Brain pericyte (primary cell): ENCODE results near the gene DLX6.

Source experiments
- DNase-seq: peaks from one replicate; pipeline ENCODE4 v3.0.0-alpha.2; 2012; ENCODE audit warnings: low read depth, low spot score

Gene DLX6

DNA sequence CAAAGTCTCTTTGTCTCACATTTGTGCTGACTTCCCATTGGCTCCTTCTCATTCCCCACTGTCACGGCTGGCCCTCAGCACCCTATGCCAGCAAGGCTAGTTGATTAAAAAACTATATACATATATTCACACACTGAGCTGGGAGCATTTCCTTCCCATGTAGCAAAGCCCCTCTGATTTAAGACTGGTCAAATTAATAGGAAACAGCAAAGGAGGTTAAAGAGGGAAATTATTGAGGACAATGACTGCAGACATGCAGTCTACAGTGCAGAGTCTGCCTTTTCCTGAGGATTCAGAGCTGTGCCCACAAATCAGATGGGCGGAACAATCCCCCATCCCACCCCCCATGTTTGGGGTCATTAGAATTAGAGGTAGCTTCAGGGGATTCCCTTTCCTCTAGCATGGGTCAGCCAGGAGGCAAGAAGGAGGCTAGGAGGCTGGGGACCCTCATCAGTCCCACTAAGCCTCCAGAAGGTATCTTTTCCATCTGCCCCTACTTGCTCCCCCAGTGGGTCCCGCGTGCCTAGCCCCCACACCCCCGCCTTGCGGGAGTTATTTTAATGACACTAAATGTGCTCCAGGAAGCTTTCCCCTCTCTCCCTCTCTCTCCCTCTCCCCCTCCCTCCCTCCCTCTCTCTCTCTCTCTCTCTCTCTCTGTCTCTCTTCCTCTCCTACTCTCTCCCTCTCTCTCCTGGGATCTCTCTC, 9.8 kb upstream of the DLX6 start:
- DNase-seq: no peak

DNA sequence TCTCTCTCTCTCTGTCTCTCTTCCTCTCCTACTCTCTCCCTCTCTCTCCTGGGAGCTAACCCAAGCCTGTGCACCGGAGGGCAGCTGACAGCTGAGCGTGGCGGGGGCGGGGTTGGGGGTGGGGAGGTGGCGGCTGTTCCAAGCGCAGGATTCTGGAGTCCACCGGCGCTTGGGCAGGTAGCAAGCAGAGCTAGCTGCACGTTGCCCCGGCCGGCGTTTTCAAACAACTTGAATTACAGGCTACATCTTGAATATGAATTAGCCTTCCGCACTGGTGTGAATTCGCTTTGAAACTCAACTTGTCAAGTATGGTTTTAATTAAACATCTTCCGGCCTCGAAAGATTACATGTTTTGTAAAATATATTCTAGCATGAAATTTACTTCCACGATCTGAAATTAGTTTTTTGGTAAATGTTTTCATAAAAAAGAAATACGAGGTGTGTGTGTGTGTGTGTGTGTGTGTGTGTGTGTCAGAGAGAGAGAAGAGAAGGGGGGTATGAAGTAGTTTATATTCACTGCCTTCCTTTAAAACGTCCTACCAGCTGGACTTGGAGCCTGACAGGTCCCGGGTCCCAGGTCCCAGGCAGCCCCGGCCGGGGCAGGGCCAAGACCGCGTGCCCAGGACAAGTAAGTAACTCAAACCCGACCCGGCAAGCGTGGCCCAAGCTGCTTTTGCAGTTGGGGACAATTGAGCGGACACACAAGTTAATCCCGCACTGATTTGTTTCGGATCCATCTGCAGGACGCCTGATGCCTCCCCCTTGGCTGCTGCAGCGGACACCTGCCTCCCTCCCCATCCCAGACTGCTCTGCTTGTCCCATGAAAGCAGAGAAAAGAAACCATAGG, 9.0 kb upstream of the DLX6 start:
- DNase-seq: no peak

DNA sequence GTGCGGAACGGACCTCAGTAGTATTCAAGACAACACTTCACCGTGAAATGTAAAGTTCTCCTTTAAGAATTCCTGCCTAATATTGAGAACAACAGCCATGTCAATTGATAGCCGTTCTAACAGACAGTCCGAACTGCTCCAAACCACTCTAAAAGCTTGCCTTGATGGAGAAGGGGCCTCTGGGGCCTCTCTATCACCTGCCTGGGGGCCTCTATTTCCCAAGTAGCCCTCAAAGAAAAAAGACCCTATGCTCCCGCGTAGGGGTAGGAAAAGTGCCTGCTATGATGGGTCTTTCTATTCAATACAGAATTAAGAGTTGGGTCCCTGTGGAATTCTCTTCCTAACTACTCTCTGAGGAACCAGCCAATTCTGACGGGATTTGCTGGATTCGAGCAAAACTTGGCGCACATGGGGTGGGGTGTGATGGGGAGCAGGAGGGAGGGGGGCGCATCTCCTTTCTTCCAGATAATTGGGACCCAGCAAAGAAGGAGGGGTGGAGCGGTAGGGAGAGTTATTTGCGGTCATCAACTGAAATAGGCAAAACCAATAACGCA, 8.3 kb upstream of the DLX6 start:
- no peak for DNase-seq

DNA sequence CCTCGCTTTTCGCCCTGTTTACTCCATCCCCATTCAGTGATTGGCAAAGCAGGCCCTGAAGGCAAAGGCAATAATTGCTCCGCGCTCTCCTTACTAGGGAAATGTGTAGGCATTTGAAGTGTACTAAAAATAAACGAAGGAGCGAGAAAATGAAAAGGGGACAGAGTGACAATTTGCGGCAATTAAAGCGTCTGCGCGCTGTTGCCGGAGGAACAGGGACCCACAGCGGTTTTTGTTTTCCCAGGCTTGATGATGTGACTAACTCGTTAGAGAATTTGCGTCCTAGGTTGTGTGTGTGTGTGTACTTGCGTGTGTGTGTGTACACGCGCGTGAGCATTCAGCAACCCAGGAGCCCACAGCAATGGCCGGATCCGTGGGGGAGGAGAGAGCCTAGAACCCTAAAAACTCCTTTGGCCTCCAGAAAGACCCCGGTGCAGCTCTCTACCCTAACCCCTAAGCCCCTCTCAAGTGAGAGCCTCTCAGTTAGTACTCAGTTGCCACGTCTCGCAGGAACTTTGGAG, 7.8 kb upstream of the DLX6 start:
- DNase-seq: no peak

DNA sequence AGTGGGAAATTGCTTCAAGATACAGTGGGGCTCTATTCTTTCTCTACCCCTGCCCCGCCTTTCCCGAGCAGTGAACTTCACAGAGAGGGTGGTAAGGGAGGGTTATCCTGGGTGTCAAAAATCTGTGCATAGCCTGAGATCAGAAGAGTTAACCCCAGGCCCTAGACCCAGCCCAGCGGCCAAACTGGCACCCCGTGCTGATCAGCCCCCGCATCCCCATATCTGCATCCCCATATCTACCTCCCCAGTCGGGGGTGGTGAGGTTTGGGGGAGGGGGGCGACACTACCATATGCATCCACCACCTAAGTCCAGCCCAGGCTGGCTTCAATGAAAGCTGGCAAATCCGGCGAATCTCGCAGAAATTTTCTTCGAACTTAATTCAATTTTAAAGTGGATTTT, 7.0 kb upstream of the DLX6 start:
- DNase-seq: no peak

DNA sequence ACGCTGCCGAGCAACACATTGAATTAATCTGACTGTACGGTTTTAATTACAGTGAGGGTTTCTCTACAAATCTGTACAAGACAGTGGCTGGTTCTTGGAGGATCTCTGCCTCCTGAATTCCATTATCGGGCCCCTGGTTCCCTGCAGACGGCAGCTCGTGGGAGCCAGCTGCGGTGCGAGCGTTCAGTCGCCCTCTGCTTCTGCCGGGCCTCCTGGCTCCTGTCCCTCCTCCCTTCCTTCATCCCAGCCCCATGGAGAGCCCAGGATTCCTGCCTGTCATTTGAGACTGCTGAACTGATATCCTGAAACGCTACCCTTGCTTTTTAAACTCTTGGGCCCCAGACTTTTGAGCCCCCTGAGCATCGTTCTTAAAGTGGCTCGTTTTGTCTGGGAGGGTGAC, 6.6 kb upstream of the DLX6 start:
- DNase-seq: no peak

DNA sequence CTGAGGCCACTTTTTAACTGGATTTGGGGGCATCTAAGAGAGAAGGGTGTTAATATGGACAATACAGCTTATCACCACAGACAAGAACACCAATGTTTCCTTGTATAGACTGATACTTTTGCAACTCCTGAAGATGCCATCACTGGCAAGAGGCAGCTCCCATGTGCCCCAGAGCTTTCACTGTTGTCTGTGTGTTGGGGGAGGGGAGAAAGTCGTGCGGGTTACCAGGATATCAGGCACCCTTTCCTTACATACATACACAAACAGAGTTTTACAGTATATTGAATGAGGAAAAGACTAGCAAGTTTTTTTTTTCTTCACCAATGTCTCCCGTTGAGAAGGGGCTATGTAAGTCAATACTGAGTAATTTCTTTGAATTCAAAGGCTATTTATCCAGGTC, 4.1 kb upstream of the DLX6 start:
- no peak for DNase-seq

DNA sequence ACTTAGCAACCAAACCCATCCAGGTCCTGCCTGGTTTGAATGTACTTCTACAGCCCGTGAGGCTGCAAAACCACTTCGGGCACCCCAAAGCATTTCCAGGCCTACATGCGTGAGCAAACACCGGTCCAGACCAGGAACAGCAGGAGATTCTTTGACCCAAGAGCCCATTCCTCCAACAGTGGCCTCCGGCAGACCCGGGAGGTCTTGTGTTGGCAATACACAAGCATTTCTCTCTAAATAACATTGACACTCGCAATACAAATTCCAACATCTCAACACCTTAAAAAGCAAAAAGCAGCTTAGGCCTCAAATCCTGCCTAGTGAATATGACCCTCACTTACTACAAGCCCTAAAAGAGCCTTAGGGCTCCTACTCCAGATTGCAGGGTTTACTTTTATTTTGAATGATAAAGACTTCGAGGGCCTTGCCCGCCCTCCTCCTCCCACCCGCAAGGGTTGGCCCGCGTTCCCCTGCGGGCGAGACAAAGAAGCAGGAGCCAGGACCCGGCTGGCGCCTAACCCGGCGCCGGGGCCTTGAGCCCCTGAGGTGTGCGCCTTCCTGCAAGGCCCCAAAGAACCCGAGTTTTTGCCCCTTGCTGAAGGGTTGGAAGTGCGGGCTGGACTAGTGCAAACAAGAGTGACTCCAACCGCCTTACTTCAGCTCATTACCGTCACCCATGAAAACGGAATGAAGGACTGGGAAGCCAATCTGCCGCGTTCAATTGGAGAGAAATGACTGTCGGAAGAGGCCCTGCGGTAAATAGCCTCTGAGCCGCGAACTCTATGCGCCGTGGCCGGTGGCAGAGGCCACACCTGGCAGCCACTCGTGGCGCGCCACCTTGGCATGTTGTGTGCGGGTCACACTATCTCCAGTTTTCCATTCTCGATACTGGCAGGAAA, 3.4 kb upstream of the DLX6 start:
- DNase-seq: no peak

DNA sequence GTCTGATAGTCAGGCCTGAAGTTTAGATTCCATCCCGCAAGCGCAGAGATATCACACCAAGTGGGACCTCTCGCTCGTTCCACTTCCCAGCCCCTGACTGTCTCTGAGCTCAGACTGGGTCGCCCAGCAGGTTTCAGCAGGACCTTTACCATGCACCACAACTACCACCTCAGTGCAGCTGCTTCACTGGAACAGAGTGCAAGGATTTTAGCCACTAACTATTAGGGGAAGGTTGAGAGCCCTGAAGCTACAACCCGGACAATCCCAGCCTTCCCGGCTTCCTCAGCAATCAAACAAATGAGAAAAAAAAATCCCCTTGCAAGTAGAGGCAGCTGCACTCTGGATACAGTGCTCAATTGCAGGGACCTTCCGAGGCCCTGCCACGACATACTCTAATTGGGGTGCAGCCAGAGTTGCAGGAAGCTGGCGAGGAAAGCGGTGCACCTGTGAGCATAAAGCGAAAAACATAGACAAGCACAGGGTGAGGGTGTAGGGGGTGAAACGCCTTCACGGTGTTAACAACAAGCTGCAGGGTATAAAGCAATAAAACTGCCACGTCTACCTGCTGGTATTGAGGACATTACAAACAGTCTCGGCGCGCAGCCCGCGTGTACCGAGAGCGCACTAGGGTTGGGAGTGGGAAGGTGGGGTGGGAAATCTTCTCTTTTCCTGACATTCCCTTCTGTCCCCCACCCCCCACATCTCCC, 2.6 kb upstream of the DLX6 start:
- DNase-seq: no peak

DNA sequence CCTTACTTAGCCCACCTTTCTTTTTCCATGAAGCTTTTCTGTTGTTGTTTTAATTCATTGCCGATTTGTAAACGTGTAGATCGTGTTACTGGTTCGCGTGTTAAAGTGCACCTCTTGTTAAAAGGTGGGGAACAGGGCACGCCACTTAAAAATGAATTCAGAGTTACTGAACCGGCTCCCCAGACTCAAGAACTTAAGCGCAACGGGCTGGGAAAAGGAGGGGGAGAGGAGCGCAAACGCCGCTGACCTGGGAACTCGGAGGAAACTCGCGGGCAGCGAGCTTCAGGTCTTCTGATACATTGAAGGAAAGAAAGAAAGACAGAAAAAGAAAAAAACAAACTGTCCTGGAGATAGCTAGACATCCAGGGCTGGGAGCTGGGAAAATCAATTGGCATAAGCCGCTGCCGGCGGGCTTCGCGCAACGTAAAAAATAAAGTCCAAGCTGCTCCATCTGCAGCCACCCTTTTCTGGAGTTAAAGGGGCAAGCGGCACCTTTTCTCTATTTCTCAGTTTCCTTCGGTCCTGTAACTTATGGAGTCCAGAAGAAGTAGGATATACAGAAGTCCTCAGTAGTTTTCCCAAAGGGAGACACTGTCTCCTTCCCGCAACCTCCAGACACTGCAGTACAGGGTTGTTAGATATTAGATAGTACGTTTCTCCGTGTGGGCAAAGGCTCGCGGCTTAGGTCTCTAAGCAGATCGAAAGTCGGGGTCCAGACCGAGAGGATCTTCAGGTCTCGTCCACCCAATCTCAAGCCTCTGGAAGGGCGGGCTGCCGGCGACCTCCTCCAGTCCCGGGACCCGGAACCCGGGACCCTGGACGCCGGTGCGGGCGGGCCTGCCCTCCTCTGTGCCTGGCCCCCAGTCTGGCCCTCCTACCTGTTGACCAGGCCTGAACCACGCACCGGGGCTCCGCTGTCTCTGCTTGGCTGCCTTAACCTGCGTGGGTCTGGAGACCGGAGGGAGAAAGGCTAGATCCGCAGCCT, 1.8 kb upstream of the DLX6 start:
- no peak for DNase-seq

DNA sequence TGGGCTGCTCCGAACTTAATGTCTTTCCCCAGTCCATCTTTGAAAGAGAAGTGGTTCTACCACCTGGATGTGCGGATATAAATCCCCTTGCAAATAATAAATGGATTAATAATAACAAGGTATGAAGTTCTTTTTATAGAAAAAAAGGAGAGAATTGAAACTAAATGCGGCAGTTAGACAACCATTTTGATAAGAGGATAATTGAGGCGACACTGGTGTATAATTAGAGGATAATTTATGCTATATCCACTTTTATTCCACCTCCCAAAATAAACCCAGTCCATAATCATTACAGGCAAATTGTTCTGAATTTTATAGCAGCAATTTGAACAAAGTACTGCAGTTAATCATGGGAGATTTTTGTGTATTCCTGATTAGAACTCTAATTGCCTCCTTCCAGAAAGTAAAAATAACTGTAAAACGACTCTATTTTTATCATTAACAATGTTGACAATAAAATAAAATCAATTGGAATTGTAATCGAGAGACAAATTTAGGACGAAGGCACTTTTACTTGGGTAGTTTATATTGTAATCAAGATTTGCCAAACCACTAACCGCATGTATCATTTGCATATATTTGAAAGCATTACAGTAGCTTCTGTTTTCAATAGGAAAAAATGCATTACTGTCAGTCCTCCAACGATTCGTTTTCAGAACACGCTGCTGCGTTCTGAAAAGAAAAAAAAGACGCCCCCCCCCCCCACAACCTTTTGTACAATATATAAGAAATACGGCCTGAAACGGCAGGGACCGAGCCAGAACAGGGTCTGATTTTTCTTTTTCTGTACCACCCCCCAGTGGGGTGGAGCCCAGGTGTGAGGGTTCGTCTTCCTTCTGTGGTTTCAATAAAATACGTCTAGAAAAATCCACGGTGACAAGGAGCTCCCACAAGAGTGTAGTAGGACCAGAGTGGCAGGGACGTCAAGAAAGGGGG, 838 bp upstream of the DLX6 start:
- DNase-seq: no peak

DNA sequence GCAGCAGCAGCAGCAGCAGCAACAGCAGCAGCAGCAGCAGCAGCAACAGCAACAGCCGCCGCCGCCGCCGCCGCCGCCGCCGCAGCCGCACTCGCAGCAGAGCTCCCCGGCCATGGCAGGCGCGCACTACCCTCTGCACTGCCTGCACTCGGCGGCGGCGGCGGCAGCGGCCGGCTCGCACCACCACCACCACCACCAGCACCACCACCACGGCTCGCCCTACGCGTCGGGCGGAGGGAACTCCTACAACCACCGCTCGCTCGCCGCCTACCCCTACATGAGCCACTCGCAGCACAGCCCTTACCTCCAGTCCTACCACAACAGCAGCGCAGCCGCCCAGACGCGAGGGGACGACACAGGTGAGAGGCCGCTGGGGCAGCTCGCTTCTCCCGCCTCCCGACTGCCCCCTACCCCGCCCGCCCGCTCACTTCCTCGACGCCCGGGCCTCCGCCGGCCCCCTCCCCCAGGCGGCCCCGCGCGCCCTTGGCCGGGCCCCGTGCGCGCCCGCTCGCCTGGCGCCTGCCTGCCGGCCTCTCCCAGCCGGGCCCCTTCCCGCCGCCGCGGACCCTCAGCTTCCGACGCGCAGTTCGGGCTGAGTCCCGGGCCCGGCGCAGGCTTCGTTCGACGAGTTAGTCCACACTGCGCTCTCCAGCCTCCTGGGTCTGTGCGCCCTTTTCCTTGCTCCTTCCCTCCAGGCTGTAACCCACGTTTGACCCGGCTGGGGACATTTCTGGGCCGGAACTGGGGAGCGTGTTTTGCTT, 882 bp downstream of the DLX6 start:
- no peak for DNase-seq

DNA sequence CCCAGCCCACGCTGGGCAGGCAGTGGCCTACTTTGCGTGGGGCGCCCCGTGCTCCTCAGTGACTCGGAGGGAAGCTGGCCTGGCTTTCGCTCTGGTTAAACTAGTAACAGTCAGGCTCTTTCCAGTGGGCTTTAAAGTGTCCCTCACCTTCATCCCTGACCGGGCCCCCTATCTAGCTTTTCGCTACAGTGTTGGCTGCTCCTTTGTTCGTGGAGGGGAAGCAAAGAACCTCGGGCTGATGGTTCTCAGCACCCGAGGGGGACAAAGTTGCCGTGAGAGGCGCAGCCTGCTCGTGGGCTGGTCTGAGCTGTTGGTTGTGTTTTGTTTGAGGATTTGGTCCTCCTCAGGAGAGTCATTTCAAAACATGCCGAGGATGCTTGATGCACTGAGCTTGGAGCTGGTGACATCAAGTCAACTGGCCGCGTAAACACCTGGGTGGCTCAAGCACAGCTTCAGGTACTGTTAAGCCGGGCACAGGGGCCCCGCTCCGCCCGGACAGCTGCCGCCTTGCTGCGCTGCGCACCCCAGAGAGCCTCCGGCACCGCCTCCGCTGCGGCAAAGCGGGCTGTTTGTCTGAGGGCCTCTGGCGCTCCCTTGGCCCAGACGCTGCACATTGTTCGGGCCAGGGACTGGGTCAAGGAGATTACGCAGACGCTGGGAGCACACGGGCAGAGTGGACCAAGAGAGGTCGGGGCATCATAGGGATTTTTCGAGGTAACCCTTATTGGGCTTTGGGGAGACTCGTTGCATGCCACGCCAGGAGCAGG, 1.6 kb downstream of the DLX6 start:
- DNase-seq: no peak

DNA sequence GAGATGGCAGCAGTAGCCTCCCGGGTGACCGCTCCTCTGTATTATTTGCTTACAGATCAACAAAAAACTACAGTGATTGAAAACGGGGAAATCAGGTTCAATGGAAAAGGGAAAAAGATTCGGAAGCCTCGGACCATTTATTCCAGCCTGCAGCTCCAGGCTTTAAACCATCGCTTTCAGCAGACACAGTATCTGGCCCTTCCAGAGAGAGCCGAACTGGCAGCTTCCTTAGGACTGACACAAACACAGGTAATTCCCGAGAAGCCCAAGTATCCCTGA, 2.2 kb downstream of the DLX6 start:
- DNase-seq: no peak

DNA sequence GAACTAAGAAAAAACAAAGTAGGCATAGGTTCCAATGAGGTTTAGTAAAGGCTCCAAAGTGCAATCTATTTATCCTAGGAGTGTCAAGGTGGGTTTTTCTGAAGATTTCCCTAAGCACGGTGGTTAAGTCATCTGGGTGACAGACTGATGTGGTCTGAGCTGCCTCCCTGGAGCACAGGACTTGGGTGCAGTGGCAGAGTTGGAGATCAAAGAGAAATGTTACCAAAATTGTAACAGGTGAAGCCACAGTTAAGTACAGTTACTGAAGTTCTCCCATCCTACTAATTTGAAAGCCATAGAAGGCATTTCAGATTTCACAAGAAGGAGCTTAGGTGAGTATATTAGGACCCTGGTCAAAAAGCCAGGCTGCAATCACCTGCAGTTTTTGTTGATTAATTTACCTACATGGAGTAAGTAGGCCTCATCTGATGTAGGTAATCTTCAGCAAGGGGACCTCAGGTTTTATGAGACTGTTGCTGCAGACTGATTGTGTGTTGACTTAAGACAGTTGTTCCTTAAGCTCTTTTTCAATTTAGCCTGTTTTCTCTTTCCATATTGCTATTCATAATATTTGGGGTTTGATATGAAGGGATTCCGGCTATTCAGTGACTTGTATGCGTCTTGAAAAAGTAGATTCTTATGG, 3.0 kb downstream of the DLX6 start:
- no peak for DNase-seq

DNA sequence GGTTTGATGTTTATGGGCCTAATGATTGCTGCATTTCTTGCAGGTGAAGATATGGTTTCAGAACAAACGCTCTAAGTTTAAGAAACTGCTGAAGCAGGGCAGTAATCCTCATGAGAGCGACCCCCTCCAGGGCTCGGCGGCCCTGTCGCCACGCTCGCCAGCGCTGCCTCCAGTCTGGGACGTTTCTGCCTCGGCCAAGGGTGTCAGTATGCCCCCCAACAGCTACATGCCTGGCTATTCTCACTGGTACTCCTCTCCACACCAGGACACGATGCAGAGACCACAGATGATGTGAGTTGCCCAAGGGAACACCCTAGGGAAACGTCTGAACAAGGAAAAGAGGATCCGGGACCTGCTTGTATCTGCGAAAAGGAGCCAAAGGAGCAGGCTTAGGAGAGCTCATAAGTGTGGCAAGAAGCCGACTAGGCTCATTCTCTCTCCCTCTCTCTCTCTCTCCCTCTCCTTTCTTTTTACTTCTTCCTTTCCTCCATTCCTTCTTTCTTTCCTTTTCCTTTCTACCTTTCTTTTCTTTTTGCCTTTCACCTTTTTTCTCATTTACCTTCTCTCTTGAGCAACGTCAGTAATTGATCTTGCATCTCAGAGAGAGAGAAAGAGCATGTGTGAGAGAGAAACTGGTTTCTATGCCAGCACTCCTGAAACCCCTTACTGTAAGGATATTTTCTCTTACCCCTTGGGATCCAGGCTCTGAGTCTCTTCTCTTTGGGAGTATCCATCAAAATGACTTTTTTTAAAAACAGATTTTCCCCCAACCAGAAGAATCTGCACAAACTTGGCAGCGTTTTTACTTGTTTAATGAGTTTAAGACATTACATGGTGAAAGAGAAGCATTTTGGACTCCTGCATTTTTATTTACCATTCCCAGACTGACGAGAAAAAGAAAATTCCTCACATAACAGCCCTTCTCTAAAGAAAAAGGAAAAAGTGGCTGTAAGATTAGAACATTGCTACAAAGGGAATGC, 4.7 kb downstream of the DLX6 start:
- no peak for DNase-seq
